Suprapubic skin (tissue), 4 donors: ENCODE data around the gene SLC22A14. TPM values are rescaled to one million over a fixed set of nuclear protein-coding genes. Genes with fewer than 3 reads are reported as not detected.
A peak's percentile ranks its signal among the peaks of the same experiment; 100 is the strongest.
"Not testable (repeated sequence)": the region's sequence is repeated elsewhere in the genome, so short reads cannot be mapped to it uniquely, and the experiment has no call there.

Experiments used
- DNase-seq, 2 donors: peaks; one replicate each; pipeline ENCODE4 v3.0.0-alpha.2; 2019; ENCODE audit warnings: low spot score in 2 of 2
- H3K27ac ChIP-seq: fragments of 200-600 bp; sonication (generic); one replicate; pipeline ENCODE4 v1.5.1; 2019
- H3K27me3 ChIP-seq: fragments of 200-600 bp; sonication (generic); one replicate; pipeline ENCODE4 v1.5.1; 2019
- H3K36me3 ChIP-seq: fragments of 200-600 bp; sonication (generic); one replicate; pipeline ENCODE4 v1.5.1; 2019
- H3K4me1 ChIP-seq: fragments of 200-600 bp; sonication (generic); one replicate; pipeline ENCODE4 v1.5.1; 2019
- H3K4me3 ChIP-seq: fragments of 200-600 bp; sonication (generic); one replicate; pipeline ENCODE4 v1.5.1; 2019; ENCODE audit warnings: mild to moderate bottlenecking
- H3K9me3 ChIP-seq: fragments of 200-600 bp; sonication (generic); one replicate; pipeline ENCODE4 v1.5.1; 2019
- EP300 ChIP-seq: sonication (generic); formaldehyde crosslinking; IDR thresholded peaks from one replicate; pipeline ENCODE4 v1.6.1; 2017; ENCODE audit warnings: antibody characterized with exemption
- POLR2A ChIP-seq, 2 donors: fragments of 450-650 bp; IDR thresholded peaks; one replicate each; pipeline ENCODE4 v1.6.1; 2017; ENCODE audit warnings: antibody characterized with exemption in 2 of 2, mild to moderate bottlenecking in 2 of 2, moderate library complexity in 2 of 2
- POLR2AphosphoS5 ChIP-seq, 3 donors: sonication (generic); formaldehyde crosslinking; IDR thresholded peaks; one replicate each; pipeline ENCODE4 v1.6.1; 2017; ENCODE audit warnings: antibody characterized with exemption in 3 of 3
- WGBS: methylation state at CpG from one replicate; pipeline ENCODE4 v1.1.5; 2018; 5-methylcytosine and 5-hydroxymethylcytosine counted together
- total RNA-seq, 4 donors: library from RNA; depleted of rRNA; stranded (reverse); fragments of >200 nt; gene quantifications; one replicate each; pipeline ENCODE4 v1.1.0, GENCODE V29; 2016
- TF ChIP-seq, protein P1 (sequence below), 2 donors: fragments of 200-600 bp in 1 of 2; fragments of 450-650 bp in 1 of 2; sonication (generic) in 1 of 2; IDR thresholded peaks; one replicate each; pipeline ENCODE4 v1.5.1; 2016 to 2019; ENCODE audit warnings: antibody characterized with exemption in 2 of 2, mild to moderate bottlenecking in 1 of 2, moderate library complexity in 1 of 2

The SLC22A14 gene
- total RNA-seq, 4 donors from 2014 or later, result 0.64 TPM; not detected in 3

DNA sequence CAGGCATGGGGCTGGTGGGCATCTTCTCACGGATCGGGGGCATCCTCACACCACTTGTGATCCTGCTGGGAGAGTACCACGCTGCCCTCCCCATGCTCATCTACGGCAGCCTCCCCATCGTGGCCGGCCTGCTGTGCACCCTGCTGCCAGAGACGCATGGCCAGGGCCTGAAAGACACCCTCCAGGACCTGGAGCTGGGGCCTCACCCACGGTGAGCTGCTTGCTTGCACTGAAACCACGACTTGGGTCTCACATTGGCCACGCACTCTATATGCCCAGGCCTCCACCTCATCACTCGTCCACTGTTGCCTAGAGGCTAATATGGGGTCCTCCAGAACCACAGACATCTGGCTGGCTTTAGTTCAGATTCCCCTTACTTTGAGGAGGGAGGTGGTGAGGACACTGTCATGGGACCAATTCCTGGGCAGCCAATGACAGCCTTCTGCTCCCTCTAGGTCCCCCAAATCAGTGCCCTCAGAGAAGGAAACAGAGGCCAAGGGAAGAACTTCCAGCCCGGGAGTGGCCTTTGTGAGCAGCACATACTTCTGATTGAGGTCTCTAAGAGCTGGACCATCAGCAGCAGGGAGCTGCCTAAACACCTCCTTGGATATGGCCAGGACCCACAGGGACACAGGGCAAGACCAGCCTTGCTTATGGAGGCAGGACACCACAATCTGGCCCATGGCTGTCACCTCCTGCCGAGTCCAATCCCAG lies 5.0 kb upstream of the SLC22A14 start:
- Histone ChIP-seq H3K27me3 (no peaks in the 10 kb centered on the region), H3K9me3 (no peaks in the 10 kb centered on the region), H3K27ac (no peak overlapping the region), H3K4me1 (no peaks in the 10 kb centered on the region), H3K4me3 (no peak overlapping the region), H3K36me3 (no peaks in the 10 kb centered on the region)
- no peak for DNase-seq
- 100% methylated on average over 4 of the region's 13 CpGs for WGBS
- TF ChIP-seq POLR2A (IDR thresholded peaks at IDR 0.05) (no peak), POLR2AphosphoS5 (IDR thresholded peaks at IDR 0.05) (no peak), EP300 (no peak)
- TF ChIP-seq, protein P1, sequence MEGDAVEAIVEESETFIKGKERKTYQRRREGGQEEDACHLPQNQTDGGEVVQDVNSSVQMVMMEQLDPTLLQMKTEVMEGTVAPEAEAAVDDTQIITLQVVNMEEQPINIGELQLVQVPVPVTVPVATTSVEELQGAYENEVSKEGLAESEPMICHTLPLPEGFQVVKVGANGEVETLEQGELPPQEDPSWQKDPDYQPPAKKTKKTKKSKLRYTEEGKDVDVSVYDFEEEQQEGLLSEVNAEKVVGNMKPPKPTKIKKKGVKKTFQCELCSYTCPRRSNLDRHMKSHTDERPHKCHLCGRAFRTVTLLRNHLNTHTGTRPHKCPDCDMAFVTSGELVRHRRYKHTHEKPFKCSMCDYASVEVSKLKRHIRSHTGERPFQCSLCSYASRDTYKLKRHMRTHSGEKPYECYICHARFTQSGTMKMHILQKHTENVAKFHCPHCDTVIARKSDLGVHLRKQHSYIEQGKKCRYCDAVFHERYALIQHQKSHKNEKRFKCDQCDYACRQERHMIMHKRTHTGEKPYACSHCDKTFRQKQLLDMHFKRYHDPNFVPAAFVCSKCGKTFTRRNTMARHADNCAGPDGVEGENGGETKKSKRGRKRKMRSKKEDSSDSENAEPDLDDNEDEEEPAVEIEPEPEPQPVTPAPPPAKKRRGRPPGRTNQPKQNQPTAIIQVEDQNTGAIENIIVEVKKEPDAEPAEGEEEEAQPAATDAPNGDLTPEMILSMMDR (IDR thresholded peaks at IDR 0.05), result no peak

DNA sequence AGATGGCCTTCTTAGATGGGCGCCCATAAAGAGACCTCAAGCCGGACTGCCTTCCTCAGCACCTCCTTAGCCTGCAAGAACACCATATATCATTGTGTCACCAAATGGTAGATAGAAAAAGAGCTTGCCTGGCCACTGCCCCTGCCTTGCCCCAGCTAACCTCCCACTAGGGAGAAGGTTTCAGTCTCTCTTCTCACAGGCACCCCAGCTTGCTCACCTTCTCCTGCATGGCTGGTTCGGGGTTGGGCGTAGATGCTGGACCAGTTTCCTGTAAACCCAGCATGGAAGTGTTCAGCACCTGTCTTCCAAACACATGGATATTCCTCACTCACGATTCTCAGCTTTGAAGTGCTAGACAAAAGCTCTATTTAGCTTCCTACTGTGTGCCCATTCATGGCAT lies 3.3 kb upstream of the SLC22A14 start:
- Histone ChIP-seq H3K4me1 (no peaks in the 10 kb centered on the region), H3K27ac (no peak overlapping the region), H3K27me3 (no peaks in the 10 kb centered on the region), H3K4me3 (no peak overlapping the region), H3K9me3 (no peaks in the 10 kb centered on the region), H3K36me3 (no peaks in the 10 kb centered on the region)
- TF ChIP-seq EP300 (no peak), POLR2A (IDR thresholded peaks at IDR 0.05) (no peak), POLR2AphosphoS5 (IDR thresholded peaks at IDR 0.05) (no peak)
- TF ChIP-seq, protein P1 (IDR thresholded peaks at IDR 0.05), result no peak
- no peak for DNase-seq
- WGBS, result 93% methylated on average over 5 of the region's 5 CpGs

DNA sequence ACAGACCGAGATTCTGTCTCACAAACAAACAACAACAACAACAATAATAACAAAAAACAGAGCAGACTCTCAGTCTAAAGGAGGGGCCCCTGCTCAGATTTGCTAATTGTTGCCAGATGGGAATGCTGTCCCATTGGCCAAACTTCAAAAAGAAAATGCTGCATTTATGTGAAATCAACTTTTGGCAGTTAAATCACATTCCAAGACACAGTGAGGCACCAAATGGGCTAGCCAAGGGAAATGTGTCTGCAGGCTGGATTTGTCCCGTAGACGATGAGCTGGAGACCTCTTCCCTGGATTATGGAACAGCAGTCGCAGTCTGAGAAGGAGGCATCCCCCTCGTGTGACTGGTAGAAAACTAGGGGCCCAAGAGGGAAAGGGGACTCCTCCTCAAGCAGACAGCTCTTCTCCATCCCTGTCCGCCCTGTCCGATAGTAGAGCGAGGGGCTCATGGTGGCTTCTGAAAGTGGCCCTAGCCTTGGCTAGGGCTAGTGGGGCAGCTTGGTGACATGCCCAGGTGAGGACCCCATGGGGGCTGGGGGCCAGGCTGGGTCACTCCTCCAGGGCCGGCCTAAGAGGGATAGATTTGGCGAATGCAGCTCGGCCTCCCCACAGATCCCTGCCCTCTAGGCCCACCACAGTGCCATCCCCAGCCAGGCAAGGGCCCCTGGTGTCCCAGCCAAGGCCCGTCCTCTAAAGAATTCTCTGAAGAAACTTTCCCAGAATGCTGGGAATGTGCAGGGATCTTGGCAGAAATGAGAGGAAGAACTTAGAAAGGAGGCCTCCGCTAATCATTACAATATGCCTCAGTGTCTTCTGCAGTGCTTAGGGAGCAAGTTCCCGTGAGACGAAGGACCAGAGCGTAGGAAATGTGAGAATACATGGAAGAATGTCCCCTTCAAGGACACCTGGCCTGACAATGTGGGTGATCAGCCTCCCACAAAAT lies 2.0 kb downstream of the SLC22A14 start:
- DNase-seq, result no peak

DNA sequence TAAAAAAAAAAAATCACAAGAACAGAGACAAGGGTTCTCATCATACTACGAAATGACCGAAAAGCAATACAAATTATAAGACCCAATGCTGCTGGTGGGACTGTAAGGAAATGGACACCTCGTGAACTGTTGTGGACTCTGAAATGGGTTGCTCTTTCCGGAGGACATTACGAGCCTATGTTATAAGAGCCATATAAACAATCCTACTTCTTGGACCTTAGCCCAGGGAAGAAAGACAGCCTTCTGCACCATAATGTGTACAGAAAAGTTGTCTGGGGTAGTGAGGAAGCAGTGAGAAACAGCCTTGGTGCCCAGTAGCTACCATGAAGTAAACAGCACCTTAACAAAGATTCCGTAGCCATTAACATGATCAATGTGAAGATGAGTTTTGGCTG lies 2.7 kb downstream of the SLC22A14 start:
- 79% methylated on average over 6 of the region's 6 CpGs for WGBS

More for the DNA sequence above, 2.0 kb downstream of the SLC22A14 start:
- Histone ChIP-seq H3K4me1 (no peaks in the 10 kb centered on the region), H3K4me3 (no peak overlapping the region), H3K36me3 (no peaks in the 10 kb centered on the region), H3K27me3 (no peaks in the 10 kb centered on the region), H3K27ac (peak overlapping the region; percentile 65), H3K9me3 (no peaks in the 10 kb centered on the region)
- TF ChIP-seq POLR2AphosphoS5 (IDR thresholded peaks at IDR 0.05) (no peak), POLR2A (IDR thresholded peaks at IDR 0.05) (no peak), EP300 (no peak)
- TF ChIP-seq, protein P1 (IDR thresholded peaks at IDR 0.05), result no peak
- 61% methylated on average over 16 of the region's 16 CpGs for WGBS

DNA sequence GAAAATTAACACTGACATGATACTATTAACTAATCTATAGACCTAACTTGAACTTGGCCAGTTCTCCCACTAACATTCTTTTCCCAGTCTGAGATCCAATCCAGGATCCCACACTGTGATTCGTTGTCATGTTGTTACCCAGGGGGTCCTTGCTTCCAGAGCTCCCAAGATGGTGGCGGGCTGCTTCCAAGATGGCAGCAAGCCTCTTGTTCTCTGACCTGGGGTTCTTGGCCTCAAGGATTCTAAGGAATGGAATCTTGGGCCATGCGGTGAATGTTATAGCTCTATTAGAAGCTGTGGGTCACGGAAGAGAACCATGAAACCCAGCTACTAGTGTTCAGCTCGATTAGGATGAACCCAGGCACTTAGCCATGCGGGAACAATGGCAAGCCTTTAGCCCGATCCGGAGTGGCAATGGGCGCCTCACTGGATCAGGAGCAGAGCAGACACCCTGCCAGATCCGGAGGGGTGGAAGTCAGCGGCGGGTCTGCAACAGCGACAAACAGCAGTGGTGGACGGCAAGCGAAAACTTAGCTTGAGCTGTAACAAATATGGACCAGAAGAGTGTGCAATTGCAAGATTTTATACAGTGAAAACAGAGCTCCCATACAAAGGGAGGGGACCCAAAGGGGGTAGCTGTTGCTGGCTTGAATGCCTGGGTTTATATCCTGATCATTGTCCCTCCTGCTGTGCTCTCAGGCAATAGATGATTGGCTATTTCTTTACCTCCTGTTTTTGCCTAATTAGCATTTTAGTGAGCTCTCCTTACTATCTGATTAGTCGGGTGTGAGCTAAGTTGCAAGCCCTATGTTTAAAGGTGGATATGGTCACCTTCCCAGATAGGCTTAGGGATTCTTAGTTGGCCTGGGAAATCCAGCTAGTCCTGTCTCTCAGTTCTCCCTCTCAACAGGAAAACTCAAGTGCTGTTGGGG lies 7.5 kb downstream of the SLC22A14 start:
- not testable (repeated sequence) for H3K27me3 ChIP-seq, DNase-seq, H3K36me3 ChIP-seq, H3K4me1 ChIP-seq, H3K27ac ChIP-seq, H3K9me3 ChIP-seq, H3K4me3 ChIP-seq
- 95% methylated on average over 16 of the region's 16 CpGs for whole genome bisulfite sequencing

More for the DNA sequence above, 2.7 kb downstream of the SLC22A14 start:
- no peak for DNase-seq
- Histone ChIP-seq H3K4me3 (no peak overlapping the region), H3K36me3 (no peaks in the 10 kb centered on the region), H3K27ac (no peak overlapping the region), H3K9me3 (no peaks in the 10 kb centered on the region), H3K4me1 (no peaks in the 10 kb centered on the region), H3K27me3 (no peaks in the 10 kb centered on the region)
- TF ChIP-seq, protein P1 (IDR thresholded peaks at IDR 0.05), result no peak
- TF ChIP-seq POLR2AphosphoS5 (IDR thresholded peaks at IDR 0.05), result no peak
- TF ChIP-seq EP300, result no peak

DNA sequence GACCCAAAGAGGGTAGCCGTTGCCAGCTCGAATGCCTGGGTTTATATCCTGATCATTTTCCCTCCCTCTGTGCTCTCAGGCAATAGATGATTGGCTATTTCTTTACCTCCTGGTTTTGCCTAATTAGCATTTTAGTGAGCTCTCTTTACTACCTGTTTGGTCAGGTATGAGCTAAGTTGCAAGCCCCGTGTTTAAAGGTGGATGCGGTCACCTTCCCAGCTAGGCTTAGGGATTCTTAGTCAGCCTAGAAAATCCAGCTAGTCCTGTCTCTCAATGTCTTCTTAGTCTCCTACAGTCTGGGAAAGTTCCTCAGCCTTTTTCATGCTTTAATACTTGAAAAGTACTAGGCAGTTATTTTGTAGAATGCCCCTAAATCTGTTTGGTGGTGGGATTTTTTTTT lies 15.0 kb downstream of the SLC22A14 start:
- WGBS, result 66% methylated on average over 4 of the region's 4 CpGs
- not testable (repeated sequence) for DNase-seq, H3K4me1 ChIP-seq, H3K4me3 ChIP-seq, H3K36me3 ChIP-seq, H3K9me3 ChIP-seq, H3K27ac ChIP-seq, H3K27me3 ChIP-seq
